H7 (cell line): ENCODE measurements around the gene HK2. TPM values are rescaled to one million over a fixed set of nuclear protein-coding genes. Genes with fewer than 3 reads are reported as not detected.
A peak's percentile ranks its signal among the peaks of the same experiment; 100 is the strongest.
"Not testable (repeated sequence)": the region's sequence is repeated elsewhere in the genome, so short reads cannot be mapped to it uniquely, and the experiment has no call there.

ENCODE experiments used
- DNase-seq: peaks from one replicate; pipeline ENCODE4 v3.0.0; 2012
- H3K27me3 ChIP-seq: 2 replicates; pipeline ENCODE4 v1.6.0; 2011; ENCODE audit warnings: mild to moderate bottlenecking, low read length; ENCODE audit not compliant: control insufficient read depth, insufficient read depth
- H3K36me3 ChIP-seq: replicated peaks from 2 replicates; pipeline ENCODE4 v1.5.1; 2011; ENCODE audit warnings: low read length; ENCODE audit not compliant: control insufficient read depth, insufficient read depth
- H3K4me3 ChIP-seq: 2 replicates; pipeline ENCODE4 v1.5.1; 2011; ENCODE audit warnings: low read depth, mild to moderate bottlenecking, control low read depth, low read length, moderate library complexity; ENCODE audit not compliant: insufficient read depth
- total RNA-seq: library from RNA; depleted of rRNA; stranded (reverse); fragments of >200 nt; shearing (Covaris generic); gene quantifications from 2 replicates; pipeline ENCODE4 v1.2.3, GENCODE V29; 2014

Gene HK2
- total RNA-seq, 1 experiment from 2014 or later: 10.7 TPM

GRCh38 chr2:74886811-74887210, 52.9 kb downstream of the HK2 start:
- H3K36me3 ChIP-seq: peaks cover 43% of the 10 kb centered on the region
- DNase-seq: no peak
- H3K4me3 ChIP-seq: no peak overlapping the region
- no peaks in the 10 kb centered on the region for H3K27me3 ChIP-seq

- Histone ChIP-seq H3K4me3 (no peak overlapping the region), H3K36me3 (peaks cover 42% of the 10 kb centered on the region), H3K27me3 (no peaks in the 10 kb centered on the region)
- DNase-seq: peak; percentile 4
These were observed 53.6 kb downstream of the HK2 start for GRCh38 chr2:74887445-74887951.

- H3K36me3 ChIP-seq: peaks cover 36% of the 10 kb centered on the region
- DNase-seq: no peak
- H3K27me3 ChIP-seq: no peaks in the 10 kb centered on the region
- no peak overlapping the region for H3K4me3 ChIP-seq
These were observed 54.2 kb downstream of the HK2 start for GRCh38 chr2:74887960-74888700.

GRCh38 chr2:74889159-74889558, 55.2 kb downstream of the HK2 start:
- H3K27me3 ChIP-seq: no peaks in the 10 kb centered on the region
- no peak for DNase-seq
- peaks cover 37% of the 10 kb centered on the region for H3K36me3 ChIP-seq
- no peak overlapping the region for H3K4me3 ChIP-seq

GRCh38 chr2:74890711-74891110, 56.8 kb downstream of the HK2 start:
- no peaks in the 10 kb centered on the region for H3K27me3 ChIP-seq
- peaks cover 24% of the 10 kb centered on the region for H3K36me3 ChIP-seq
- DNase-seq: no peak
- no peak overlapping the region for H3K4me3 ChIP-seq

- H3K4me3 ChIP-seq: no peak overlapping the region
- H3K36me3 ChIP-seq: peaks cover 20% of the 10 kb centered on the region
- H3K27me3 ChIP-seq: no peaks in the 10 kb centered on the region
- no peak for DNase-seq
These were observed 57.3 kb downstream of the HK2 start for GRCh38 chr2:74891136-74891764.

GRCh38 chr2:74891816-74892215, 57.9 kb downstream of the HK2 start:
- peaks cover 18% of the 10 kb centered on the region for H3K36me3 ChIP-seq
- not testable (repeated sequence) for H3K27me3 ChIP-seq, DNase-seq, H3K4me3 ChIP-seq

- H3K36me3 ChIP-seq: peaks cover 15% of the 10 kb centered on the region
- H3K27me3 ChIP-seq: no peaks in the 10 kb centered on the region
- no peak overlapping the region for H3K4me3 ChIP-seq
- no peak for DNase-seq
These were observed 58.7 kb downstream of the HK2 start for GRCh38 chr2:74892609-74893008.

- peaks cover 9% of the 10 kb centered on the region for H3K36me3 ChIP-seq
- no peaks in the 10 kb centered on the region for H3K27me3 ChIP-seq
- no peak overlapping the region for H3K4me3 ChIP-seq
- DNase-seq: no peak
These were observed 59.4 kb downstream of the HK2 start for GRCh38 chr2:74893332-74893731.

- Histone ChIP-seq H3K27me3 (no peaks in the 10 kb centered on the region), H3K4me3 (no peak overlapping the region), H3K36me3 (peaks cover 9% of the 10 kb centered on the region)
- no peak for DNase-seq
These were observed 60.5 kb downstream of the HK2 start for GRCh38 chr2:74894272-74894981.

GRCh38 chr2:74895001-74895400, 61.1 kb downstream of the HK2 start:
- Histone ChIP-seq H3K4me3 (no peak overlapping the region), H3K27me3 (no peaks in the 10 kb centered on the region), H3K36me3 (peaks cover 9% of the 10 kb centered on the region)
- no peak for DNase-seq

GRCh38 chr2:74896232-74896631, 62.3 kb downstream of the HK2 start:
- H3K4me3 ChIP-seq: no peak overlapping the region
- peaks cover 4% of the 10 kb centered on the region for H3K36me3 ChIP-seq
- DNase-seq: no peak
- H3K27me3 ChIP-seq: no peaks in the 10 kb centered on the region

- not testable (repeated sequence) for DNase-seq, H3K36me3 ChIP-seq, H3K4me3 ChIP-seq
These were observed 66.3 kb downstream of the HK2 start for GRCh38 chr2:74900225-74900624.

GRCh38 chr2:74902281-74902860, 68.4 kb downstream of the HK2 start:
- DNase-seq: no peak
- Histone ChIP-seq H3K27me3 (no peaks in the 10 kb centered on the region), H3K4me3 (no peak overlapping the region), H3K36me3 (no peaks in the 10 kb centered on the region)

More at GRCh38 chr2:74900225-74900624, 66.3 kb downstream of the HK2 start:
- H3K27me3 ChIP-seq: not testable (repeated sequence)
